ENCODE data around the gene JAK1. TPM values are rescaled to one million over a fixed set of nuclear protein-coding genes. Genes with fewer than 3 reads are reported as not detected.

Gene JAK1
- total RNA-seq, 6 experiments from 2014 or later = 48.0 to 71.6 (median 66.5) TPM

DNA sequence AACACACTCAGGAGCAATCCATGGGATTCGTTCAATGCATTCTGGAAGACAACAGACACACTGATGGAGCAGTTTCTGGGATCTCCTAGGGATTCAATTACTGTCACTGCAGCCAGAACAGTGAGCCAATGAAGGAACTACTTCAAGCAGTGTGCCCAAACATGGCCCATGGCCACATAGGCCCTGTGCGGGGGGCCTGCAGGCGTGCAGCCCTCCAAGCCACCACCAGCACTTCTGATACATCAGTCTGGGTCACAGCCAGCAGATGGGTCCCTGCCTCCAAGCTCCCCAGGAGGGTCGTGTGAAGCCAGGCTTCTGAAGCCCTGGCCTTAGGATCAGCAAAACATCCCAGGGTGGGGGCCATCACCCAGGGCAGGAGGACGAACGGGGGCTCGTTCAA, 122.2 kb downstream of the JAK1 start:
- no peak for DNase-seq
- TF ChIP-seq, protein P1, sequence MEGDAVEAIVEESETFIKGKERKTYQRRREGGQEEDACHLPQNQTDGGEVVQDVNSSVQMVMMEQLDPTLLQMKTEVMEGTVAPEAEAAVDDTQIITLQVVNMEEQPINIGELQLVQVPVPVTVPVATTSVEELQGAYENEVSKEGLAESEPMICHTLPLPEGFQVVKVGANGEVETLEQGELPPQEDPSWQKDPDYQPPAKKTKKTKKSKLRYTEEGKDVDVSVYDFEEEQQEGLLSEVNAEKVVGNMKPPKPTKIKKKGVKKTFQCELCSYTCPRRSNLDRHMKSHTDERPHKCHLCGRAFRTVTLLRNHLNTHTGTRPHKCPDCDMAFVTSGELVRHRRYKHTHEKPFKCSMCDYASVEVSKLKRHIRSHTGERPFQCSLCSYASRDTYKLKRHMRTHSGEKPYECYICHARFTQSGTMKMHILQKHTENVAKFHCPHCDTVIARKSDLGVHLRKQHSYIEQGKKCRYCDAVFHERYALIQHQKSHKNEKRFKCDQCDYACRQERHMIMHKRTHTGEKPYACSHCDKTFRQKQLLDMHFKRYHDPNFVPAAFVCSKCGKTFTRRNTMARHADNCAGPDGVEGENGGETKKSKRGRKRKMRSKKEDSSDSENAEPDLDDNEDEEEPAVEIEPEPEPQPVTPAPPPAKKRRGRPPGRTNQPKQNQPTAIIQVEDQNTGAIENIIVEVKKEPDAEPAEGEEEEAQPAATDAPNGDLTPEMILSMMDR (IDR thresholded peaks at IDR 0.05) = no peak
- no peak for TF ChIP-seq POLR2A (IDR thresholded peaks at IDR 0.05)
- ATAC-seq = no peak
- Histone ChIP-seq H3K4me1 (peaks cover 0 to 10% (median 4%) of the 10 kb centered on the region in 4 donors), H3K27ac (no peak overlapping the region), H3K9me3 (no peaks in the 10 kb centered on the region), H3K27me3 (no peaks in the 10 kb centered on the region), H3K4me3 (no peak overlapping the region), H3K36me3 (peaks cover 3 to 60% (median 23%) of the 10 kb centered on the region in 4 donors)
- intact Hi-C loops (cut with DNase I) = no loop called here
- 57% methylated on average over 2 of the region's 7 CpGs for WGBS (ENCODE audit: insufficient coverage, low coverage, low lambda C conversion rate, missing lambda C conversion rate)

DNA sequence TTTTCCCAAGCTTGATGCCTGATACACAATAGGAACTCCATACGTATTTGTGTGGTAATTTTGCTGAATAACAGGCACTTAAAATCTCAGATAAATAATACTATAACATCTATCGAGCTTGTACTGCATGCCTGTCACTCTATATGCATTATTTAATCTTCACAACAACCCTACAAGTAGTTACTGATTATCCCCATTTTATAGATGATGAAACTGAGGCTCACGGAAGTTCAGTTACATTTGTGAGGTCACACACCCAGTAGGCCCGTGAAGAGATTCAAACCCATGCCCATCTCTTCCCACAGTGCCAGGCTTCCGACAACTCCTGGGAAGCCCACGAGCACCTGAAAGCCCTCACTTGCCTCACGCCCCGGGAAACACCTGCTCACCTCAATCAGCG, 122.7 kb downstream of the JAK1 start:
- H3K9me3 ChIP-seq = no peaks in the 10 kb centered on the region
- ATAC-seq = no peak
- no peaks in the 10 kb centered on the region for H3K27me3 ChIP-seq
- 82% methylated on average over 8 of the region's 9 CpGs for WGBS (ENCODE audit: insufficient coverage, low coverage, low lambda C conversion rate, missing lambda C conversion rate)
- no peak for DNase-seq
- no peak overlapping the region for H3K4me3 ChIP-seq
- no peak overlapping the region for H3K27ac ChIP-seq
- peaks cover 3 to 62% (median 23%) of the 10 kb centered on the region in 4 donors for H3K36me3 ChIP-seq
- H3K4me1 ChIP-seq = peaks cover 0 to 10% (median 4%) of the 10 kb centered on the region in 4 donors
- TF ChIP-seq, protein P1 (IDR thresholded peaks at IDR 0.05) = no peak
- intact Hi-C loops (cut with DNase I) = no loop called here

DNA sequence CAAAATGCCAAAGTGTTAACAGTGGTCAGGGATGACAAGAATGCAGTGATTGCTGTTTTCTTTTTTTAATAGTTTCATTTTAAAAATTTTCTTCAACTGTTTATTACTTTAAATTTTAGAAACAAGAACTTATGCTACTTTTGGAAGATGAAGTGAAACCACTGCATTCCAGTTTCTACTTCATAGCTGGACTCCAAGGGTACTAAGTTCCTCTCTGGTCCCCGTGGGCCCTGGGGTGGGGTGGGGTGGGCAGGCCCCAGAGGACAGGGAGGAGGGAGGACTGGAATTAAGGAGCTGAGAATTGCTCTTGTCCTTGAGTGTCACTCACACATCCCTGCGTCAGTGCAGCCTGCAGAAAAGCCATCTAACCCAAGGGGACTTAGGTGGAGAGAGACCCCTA, 124.1 kb downstream of the JAK1 start:
- WGBS (ENCODE audit: insufficient coverage, low coverage, low lambda C conversion rate, missing lambda C conversion rate) = 65% methylated on average over 2 of the region's 2 CpGs
- TF ChIP-seq, protein P1 (IDR thresholded peaks at IDR 0.05) = no peak
- DNase-seq (no peak), ATAC-seq (peak in 2 of 4 donors; percentile 16 to 43)
- Histone ChIP-seq H3K36me3 (peaks cover 3 to 76% (median 32%) of the 10 kb centered on the region in 4 donors), H3K9me3 (no peaks in the 10 kb centered on the region), H3K4me1 (peaks cover 0 to 8% (median 4%) of the 10 kb centered on the region in 4 donors), H3K27me3 (no peaks in the 10 kb centered on the region), H3K27ac (no peak overlapping the region), H3K4me3 (no peak overlapping the region)
- intact Hi-C loops (cut with DNase I) = no loop called here

DNA sequence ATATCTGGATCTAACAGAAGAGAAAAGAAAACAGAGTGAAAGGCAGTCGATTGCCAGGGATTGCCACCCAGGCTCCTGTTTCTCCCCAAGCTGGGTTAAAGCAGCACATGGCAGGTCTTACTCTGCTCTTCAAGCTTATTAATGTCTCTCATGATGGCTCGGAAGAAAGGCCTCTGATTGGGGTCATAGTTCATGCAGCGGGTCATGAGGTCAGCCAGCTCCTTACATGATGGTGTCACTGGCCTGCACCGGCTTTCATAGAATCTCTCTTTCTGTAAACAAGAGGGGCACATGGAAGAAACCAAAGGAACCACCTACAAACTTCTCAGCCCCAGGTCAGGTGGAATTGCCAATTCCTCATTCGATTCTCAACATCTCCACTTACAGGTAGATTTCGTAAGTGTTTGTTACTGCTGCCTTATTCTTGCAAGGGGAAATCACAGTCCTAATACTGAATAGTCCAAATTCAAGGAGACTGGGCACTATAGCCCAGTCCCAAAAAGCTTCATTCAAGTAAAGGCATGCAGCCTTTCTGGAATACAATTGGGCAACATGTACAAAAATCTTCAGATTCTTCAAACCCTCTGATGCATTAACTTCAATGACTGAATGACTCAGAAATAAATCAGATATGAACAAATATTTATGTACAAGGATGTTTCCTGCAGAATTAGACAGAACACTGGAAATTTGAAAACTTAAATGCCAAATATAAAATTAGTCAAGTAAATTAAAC, 124.9 kb downstream of the JAK1 start:
- DNase-seq (no peak), ATAC-seq (no peak)
- Histone ChIP-seq H3K36me3 (peaks cover 0 to 81% (median 36%) of the 10 kb centered on the region in 4 donors), H3K4me3 (no peak overlapping the region), H3K27me3 (no peaks in the 10 kb centered on the region), H3K4me1 (peaks cover 0 to 2% (median under 1%) of the 10 kb centered on the region in 4 donors), H3K27ac (no peak overlapping the region), H3K9me3 (no peaks in the 10 kb centered on the region)
- 58% methylated on average over 4 of the region's 6 CpGs for WGBS (ENCODE audit: insufficient coverage, low coverage, low lambda C conversion rate, missing lambda C conversion rate)
- intact Hi-C loops (cut with DNase I) = no loop called here
- no peak for TF ChIP-seq POLR2A (IDR thresholded peaks at IDR 0.05)
- TF ChIP-seq, protein P1 (IDR thresholded peaks at IDR 0.05) = no peak
